Breast epithelium (tissue), 4 donors: ENCODE measurements around the gene SLX4. TPM values are rescaled to one million over a fixed set of nuclear protein-coding genes. Genes with fewer than 3 reads are reported as not detected.

Experiments
- DNase-seq, 2 donors: peaks; one replicate each; pipeline ENCODE4 v3.0.0-alpha.2; 2019; ENCODE audit warnings: low spot score in 2 of 2
- H3K27ac ChIP-seq, 2 donors: fragments of 200-600 bp; sonication (generic) in 1 of 2; one replicate each; pipeline ENCODE4 v1.5.1; 2016 to 2019; ENCODE audit warnings: mild to moderate bottlenecking in 1 of 2
- H3K27me3 ChIP-seq, 2 donors: fragments of 200-600 bp; sonication (generic) in 1 of 2; one replicate each; pipeline versions ENCODE4 v1.5.1 to v1.6.0; 2017 to 2019; ENCODE audit warnings: control low read depth in 1 of 2, mild to moderate bottlenecking in 1 of 2
- H3K36me3 ChIP-seq: fragments of 200-600 bp; one replicate; pipeline ENCODE4 v1.5.1; 2019
- H3K4me1 ChIP-seq, 2 donors: fragments of 200-600 bp; sonication (generic); one replicate each; pipeline ENCODE4 v1.5.1; 2016 to 2019; ENCODE audit warnings: control low read depth in 1 of 2
- H3K4me3 ChIP-seq, 3 donors: fragments of 200-600 bp; sonication (generic); 1 replicate in 2 of 3; 2 replicates in 1 of 3; pipeline ENCODE4 v1.5.1; 2016 to 2019; ENCODE audit warnings: mild to moderate bottlenecking in 3 of 3, moderate library complexity in 2 of 3
- H3K9me3 ChIP-seq, 2 donors: fragments of 200-600 bp; sonication (generic) in 1 of 2; one replicate each; pipeline ENCODE4 v1.5.1; 2016 to 2019; ENCODE audit warnings: control low read depth in 1 of 2
- CTCF ChIP-seq, 3 donors: fragments of 450-650 bp; IDR thresholded peaks; one replicate each; pipeline ENCODE4 v1.5.1; 2016 to 2017; ENCODE audit warnings: antibody characterized with exemption in 3 of 3, mild to moderate bottlenecking in 3 of 3, moderate library complexity in 3 of 3
- POLR2A ChIP-seq: fragments of 450-650 bp; IDR thresholded peaks from one replicate; pipeline ENCODE4 v1.6.1; 2016; ENCODE audit warnings: antibody characterized with exemption, mild to moderate bottlenecking, moderate library complexity
- POLR2AphosphoS5 ChIP-seq, 3 donors: sonication (generic); formaldehyde crosslinking; IDR thresholded peaks; one replicate each; pipeline ENCODE4 v1.6.1; 2017; ENCODE audit warnings: antibody characterized with exemption in 3 of 3
- intact Hi-C: fragments of 100-400 bp; cut with DNase I; formaldehyde crosslinking; loops from one replicate; pipeline ENCODE4 v1.15.1; 2023; ENCODE audit warnings: low total_unique reads
- total RNA-seq, 3 donors: library from RNA; depleted of rRNA; stranded (reverse); fragments of >200 nt; gene quantifications; one replicate each; pipeline ENCODE4 v1.1.0, GENCODE V29; 2016

The SLX4 gene
- total RNA-seq, 3 donors from 2014 or later, result 3.0 to 4.3 (median 3.7) TPM

- H3K9me3 ChIP-seq, result no peaks in the 10 kb centered on the region
- intact Hi-C loops, result no loop called here
- no peaks in the 10 kb centered on the region for H3K36me3 ChIP-seq
- H3K27me3 ChIP-seq, result no peaks in the 10 kb centered on the region
- H3K4me1 ChIP-seq, result no peaks in the 10 kb centered on the region
- no peak overlapping the region for H3K27ac ChIP-seq
- TF ChIP-seq POLR2AphosphoS5 (IDR thresholded peaks at IDR 0.05) (no peak), POLR2A (no peak), CTCF (IDR thresholded peaks at IDR 0.05) (no peak)
- H3K4me3 ChIP-seq, result no peak overlapping the region
- DNase-seq, result no peak
Observed at GRCh38 chr16:3538222-3538621, 73.2 kb downstream of the SLX4 start.

DNA sequence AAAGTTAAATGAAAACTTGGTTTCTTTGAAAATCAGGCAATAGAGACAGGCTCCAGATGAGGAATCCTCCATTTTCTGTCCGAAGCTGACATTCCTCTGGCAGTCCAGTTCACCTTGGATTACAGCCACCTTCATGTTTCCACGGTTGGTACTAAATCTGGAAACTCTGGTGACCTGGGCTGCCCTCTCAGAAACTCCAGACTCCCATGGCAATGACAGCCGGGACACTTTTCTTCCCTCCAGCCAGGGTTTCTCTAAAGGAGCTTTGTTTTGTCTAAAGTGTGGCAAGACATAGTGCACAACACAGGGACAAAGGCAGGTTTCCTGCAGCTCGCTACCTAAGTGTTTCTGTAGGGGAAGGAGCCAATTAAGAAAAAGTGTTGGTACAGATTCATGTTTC, 74.6 kb downstream of the SLX4 start:
- DNase-seq, result no peak
- intact Hi-C loops, result no loop called here

DNA sequence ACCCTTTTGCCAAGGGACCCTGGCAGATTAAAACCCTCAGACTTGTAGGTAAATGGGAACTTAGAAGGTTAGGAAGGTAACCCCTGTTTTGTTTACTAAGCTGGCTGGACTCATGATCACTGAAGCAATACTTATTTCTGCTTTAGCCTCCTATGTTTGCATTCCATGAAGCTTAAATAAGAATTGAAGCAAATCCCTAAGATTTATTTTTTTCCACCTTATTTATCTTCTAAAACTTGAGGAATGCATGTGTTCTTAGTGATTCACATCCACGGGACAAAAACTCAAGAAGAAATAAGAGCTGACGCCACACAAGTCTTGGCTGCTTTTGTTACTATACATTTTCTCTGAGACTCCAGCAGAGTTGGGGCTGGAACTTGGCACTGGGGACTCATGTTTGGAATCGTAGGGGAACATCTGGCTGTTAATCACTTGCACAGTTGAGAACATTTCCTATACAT, 75.1 kb downstream of the SLX4 start:
- no peaks in the 10 kb centered on the region for H3K9me3 ChIP-seq
- H3K27ac ChIP-seq, result no peak overlapping the region
- no peaks in the 10 kb centered on the region for H3K36me3 ChIP-seq
- DNase-seq, result no peak
- no peaks in the 10 kb centered on the region for H3K4me1 ChIP-seq
- intact Hi-C loops, result no loop called here
- TF ChIP-seq POLR2A (no peak), POLR2AphosphoS5 (IDR thresholded peaks at IDR 0.05) (no peak), CTCF (IDR thresholded peaks at IDR 0.05) (no peak)
- no peak overlapping the region for H3K4me3 ChIP-seq
- no peaks in the 10 kb centered on the region for H3K27me3 ChIP-seq

More for the DNA sequence above, 74.6 kb downstream of the SLX4 start:
- Histone ChIP-seq H3K36me3 (no peaks in the 10 kb centered on the region), H3K27me3 (no peaks in the 10 kb centered on the region), H3K27ac (peak overlapping the region in 1 of 2 donors; percentile 48), H3K4me3 (no peak overlapping the region), H3K9me3 (no peaks in the 10 kb centered on the region), H3K4me1 (no peaks in the 10 kb centered on the region)
- TF ChIP-seq POLR2A (no peak), CTCF (IDR thresholded peaks at IDR 0.05) (no peak)

- Histone ChIP-seq H3K36me3 (no peaks in the 10 kb centered on the region), H3K27ac (no peak overlapping the region), H3K27me3 (no peaks in the 10 kb centered on the region), H3K4me1 (no peaks in the 10 kb centered on the region), H3K9me3 (no peaks in the 10 kb centered on the region), H3K4me3 (no peak overlapping the region)
- no peak for TF ChIP-seq POLR2AphosphoS5 (IDR thresholded peaks at IDR 0.05)
- no peak for TF ChIP-seq POLR2A
- no peak for TF ChIP-seq CTCF (IDR thresholded peaks at IDR 0.05)
- intact Hi-C loops, result no loop called here
- no peak for DNase-seq
Observed at GRCh38 chr16:3534126-3534525, 77.3 kb downstream of the SLX4 start.

- DNase-seq, result peak in 1 of 2 donors; percentile 27
- no peaks in the 10 kb centered on the region for H3K36me3 ChIP-seq
- H3K9me3 ChIP-seq, result no peaks in the 10 kb centered on the region
- H3K4me1 ChIP-seq, result no peaks in the 10 kb centered on the region
- intact Hi-C loops, result no loop called here
- no peak overlapping the region for H3K27ac ChIP-seq
- no peaks in the 10 kb centered on the region for H3K27me3 ChIP-seq
- TF ChIP-seq POLR2AphosphoS5 (IDR thresholded peaks at IDR 0.05), result no peak
- no peak for TF ChIP-seq POLR2A
- no peak for TF ChIP-seq CTCF (IDR thresholded peaks at IDR 0.05)
- H3K4me3 ChIP-seq, result no peak overlapping the region
Observed at GRCh38 chr16:3532741-3533140, 78.7 kb downstream of the SLX4 start.

Other genes with a start within 250 kb of the SLX4 start
- 10 to 100 TPM; 10.9 to 17.7 (median 12.8) TPM for gene ZSCAN32, start 210.6 kb downstream of the SLX4 start, total RNA-seq
- 10 to 100 TPM in 2 of 3 donors, 1 to 10 TPM in 1; 9.3 to 17.7 (median 12.8) TPM for gene ZNF174, start 210.4 kb downstream of the SLX4 start, total RNA-seq
- gene ZNF597, start 168.1 kb downstream of the SLX4 start, total RNA-seq, result 1 to 10 TPM; 2.1 to 3.6 (median 2.8) TPM
- 10 to 100 TPM; 25.4 to 25.9 (median 25.5) TPM for gene NAA60, start 167.9 kb downstream of the SLX4 start, total RNA-seq
- gene C16orf90, start 116.1 kb downstream of the SLX4 start, total RNA-seq, result not detected
- gene CLUAP1, start 110.6 kb downstream of the SLX4 start, total RNA-seq, result 10 to 100 TPM; 20.8 to 27.1 (median 24.6) TPM
- 1 to 10 TPM in 2 of 3 donors, under 1 TPM in 1; 0.64 to 1.6 (median 1.3) TPM for gene NLRC3, start 34.2 kb downstream of the SLX4 start, total RNA-seq
- 10 to 100 TPM; 15.8 to 30.0 (median 23.6) TPM for gene DNASE1, start 43.1 kb upstream of the SLX4 start, total RNA-seq
- 10 to 100 TPM; 44.8 to 69.5 (median 51.4) TPM for gene TRAP1, start 105.9 kb upstream of the SLX4 start, total RNA-seq